SW 1271 (cell line): ENCODE data around the gene SLC17A7.
"Not testable (repeated sequence)": the region's sequence is repeated elsewhere in the genome, so short reads cannot be mapped to it uniquely, and the experiment has no call there.

Experiments
- DNase-seq, 2 experiments: peaks; one replicate each; lab custom pipeline; 2025; lab: John Stamatoyannopoulos, UW

The SLC17A7 gene

GRCh38 chr19:49469828-49470614 is 28.7 kb upstream of the SLC17A7 start:
- DNase-seq: no peak

DNA sequence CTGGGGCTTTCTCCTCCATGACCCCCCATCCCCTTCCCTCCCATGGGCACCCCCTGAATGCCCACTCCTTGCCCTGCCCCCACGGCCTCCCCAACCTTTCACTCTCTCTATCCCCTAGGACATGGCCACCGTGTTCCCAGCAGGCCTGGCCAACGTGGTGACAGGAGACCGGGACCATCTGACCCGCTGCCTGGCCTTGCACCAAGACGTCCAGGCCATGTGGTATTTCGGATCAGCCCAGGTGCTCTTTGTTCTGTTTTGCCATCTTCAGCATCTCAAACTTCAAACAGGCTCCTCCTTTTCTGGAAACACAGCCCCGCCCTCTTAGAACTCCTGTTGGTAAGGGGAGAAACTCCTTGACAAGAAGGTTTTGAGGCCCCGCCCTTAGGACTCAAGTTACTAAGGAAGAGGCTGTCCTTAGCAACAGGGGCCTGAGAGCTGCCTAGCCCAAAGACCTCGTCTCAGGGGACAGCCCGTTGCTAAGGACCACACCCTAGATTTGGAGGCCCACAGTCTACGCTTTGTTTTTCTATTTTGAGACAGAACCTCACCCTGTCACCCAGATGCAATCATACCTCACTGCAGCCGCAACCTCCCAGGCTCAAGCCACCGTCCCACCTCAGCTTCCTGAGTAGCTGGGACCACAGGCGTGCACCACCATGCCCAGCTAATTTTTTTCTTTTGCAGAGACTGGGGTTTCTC is 27.6 kb upstream of the SLC17A7 start:
- peak in 1 of 2 experiments; percentile 43 for DNase-seq

- no peak for DNase-seq
Measured at GRCh38 chr19:49468199-49468598, 26.9 kb upstream of the SLC17A7 start.

GRCh38 chr19:49465371-49465770 is 24.0 kb upstream of the SLC17A7 start:
- DNase-seq: no peak

- no peak for DNase-seq
Measured at GRCh38 chr19:49463960-49464740, 22.8 kb upstream of the SLC17A7 start.

DNA sequence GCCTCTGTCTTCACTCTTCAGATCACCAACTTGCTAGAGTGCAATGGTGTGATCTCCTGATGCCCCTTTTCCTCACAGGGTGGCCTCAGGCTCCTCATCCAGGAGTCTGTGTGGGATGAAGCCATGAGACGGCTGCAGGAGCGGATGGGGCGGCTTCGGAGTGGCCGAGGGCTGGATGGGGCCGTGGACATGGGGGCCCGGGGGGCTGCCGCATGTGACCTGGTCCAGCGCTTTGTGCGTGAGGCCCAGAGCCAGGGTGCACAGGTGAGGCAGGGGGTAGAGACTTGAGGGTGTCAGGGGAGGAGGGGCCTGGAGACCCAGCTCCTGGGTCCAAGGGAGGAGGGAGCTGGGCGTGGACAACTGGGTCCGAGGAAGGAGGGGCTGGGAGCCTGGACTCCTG is 21.2 kb upstream of the SLC17A7 start:
- DNase-seq: no peak

GRCh38 chr19:49461656-49462055 is 20.3 kb upstream of the SLC17A7 start:
- DNase-seq: no peak

DNA sequence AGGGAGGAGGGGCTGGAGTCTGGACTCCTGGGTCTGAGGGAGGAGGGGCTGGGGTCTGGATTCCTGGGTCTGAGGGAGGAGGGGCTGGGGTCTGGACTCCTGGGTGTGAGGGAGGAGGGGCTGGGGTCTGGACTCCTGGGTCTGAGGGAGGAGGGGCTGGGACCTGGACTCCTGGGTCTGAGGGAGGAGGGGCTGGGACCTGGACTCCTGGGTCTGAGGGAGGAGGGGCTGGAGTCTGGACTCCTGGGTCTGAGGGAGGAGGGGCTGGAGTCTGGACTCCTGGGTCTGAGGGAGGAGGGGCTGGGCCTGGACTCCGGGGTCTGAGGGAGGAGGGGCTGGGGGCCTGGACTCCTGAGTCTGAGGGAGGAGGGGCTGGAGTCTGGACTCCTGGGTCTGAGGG is 19.8 kb upstream of the SLC17A7 start:
- DNase-seq: not testable (repeated sequence)

- DNase-seq: no peak
Measured at GRCh38 chr19:49459388-49459787, 18.1 kb upstream of the SLC17A7 start.

- DNase-seq: no peak
Measured at GRCh38 chr19:49458567-49458903, 17.2 kb upstream of the SLC17A7 start.

GRCh38 chr19:49456326-49456725 is 15.0 kb upstream of the SLC17A7 start:
- no peak for DNase-seq

GRCh38 chr19:49455773-49456172 is 14.4 kb upstream of the SLC17A7 start:
- DNase-seq: no peak

DNA sequence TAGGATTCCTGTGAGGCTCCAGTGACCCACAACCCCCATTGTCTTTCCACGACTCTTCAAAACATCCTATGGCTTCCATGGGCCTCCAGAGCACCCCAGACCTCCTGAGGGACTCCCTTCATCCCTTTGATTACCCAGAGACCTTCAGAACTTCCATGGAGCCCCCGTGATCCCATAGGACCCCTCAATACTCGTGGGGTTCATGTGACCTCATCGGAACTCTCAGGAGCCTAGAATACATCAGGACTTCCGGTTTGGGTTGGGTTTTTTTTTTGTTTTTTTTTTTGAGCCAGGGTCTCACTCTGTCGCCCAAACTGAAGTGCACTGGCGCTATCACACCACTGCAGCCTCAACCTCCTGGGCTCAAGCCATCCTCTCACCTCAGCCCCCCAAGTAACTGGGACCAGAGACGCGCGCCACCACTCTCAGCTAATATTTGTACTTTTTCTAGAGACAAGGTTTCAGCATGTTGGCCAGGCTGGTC is 12.5 kb upstream of the SLC17A7 start:
- no peak for DNase-seq

DNA sequence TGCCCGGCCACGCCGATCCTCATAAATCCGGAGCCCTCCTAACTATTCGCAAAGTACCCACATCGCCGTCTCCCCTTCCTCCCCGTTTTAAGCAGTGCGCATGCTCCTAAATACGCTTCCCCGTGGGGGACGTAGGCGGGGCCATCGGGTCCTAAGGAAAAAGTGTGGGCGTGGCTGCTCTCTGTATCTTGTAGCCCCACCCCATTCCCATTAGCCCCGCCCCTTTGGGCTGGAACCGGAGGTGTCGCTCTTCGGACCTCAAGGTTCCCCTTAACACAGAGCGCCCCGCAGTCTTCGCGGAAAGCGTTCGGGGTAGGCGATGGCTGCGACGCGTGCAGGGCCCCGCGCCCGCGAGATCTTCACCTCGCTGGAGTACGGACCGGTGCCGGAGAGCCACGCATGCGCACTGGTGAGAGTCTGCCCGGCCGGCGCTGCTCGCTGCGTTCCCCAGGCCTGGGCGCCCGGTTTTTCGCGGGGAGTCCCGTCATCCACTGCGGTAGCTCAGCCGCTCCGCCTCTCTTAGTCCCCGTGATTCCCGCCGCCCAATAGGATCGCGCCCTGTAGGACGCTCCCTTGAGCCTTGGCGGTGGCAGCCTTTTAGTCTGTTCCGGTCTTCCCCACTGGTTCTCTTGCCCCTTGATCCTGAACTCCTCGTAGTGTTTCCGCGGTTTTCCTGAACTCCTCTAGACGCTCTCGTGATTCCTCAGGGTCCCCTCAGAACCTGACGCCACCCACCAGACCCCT is 11.9 kb upstream of the SLC17A7 start, which contains the start of gene ALDH16A1:
Gene ALDH16A1 (plus strand): TSS at position 213 of the 744 bp plus-strand sequence. CDS start 107 bp downstream, at position 320.
- DNase-seq: peak; percentile 83 to 92

- DNase-seq: peak; percentile 96 to 98
Measured at GRCh38 chr19:49451430-49452181, 10.3 kb upstream of the SLC17A7 start, which contains the start of gene PIH1D1. PIH1D1 (minus strand) TSS chr19:49451814; CDS start chr19:49451574, 240 bp downstream.

GRCh38 chr19:49450405-49450804 is 9.1 kb upstream of the SLC17A7 start:
- no peak for DNase-seq

GRCh38 chr19:49448432-49448786 is 7.1 kb upstream of the SLC17A7 start:
- DNase-seq: no peak

GRCh38 chr19:49447485-49448431 is 6.4 kb upstream of the SLC17A7 start:
- peak in 1 of 2 experiments; percentile 36 for DNase-seq

- no peak for DNase-seq
Measured at GRCh38 chr19:49445997-49446396, 4.7 kb upstream of the SLC17A7 start.
